IMR-90 (cell line): ENCODE measurements around the gene CDR2L. TPM values are rescaled to one million over a fixed set of nuclear protein-coding genes. Genes with fewer than 3 reads are reported as not detected.
"Not testable (repeated sequence)": the region's sequence is repeated elsewhere in the genome, so short reads cannot be mapped to it uniquely, and the experiment has no call there.

Source experiments
- ATAC-seq: fragments of 200-7000 bp; cut with Tn5 transposase; 2 replicates; pipeline ENCODE4 v1.9.1; 2020; ENCODE audit warnings: low read depth, mild to moderate bottlenecking, moderate library complexity
- BruUV-seq: library from RNA; stranded (reverse); fragments of 400-500 nt; replicated peaks from 2 replicates; lab custom pipeline; 2021; lab: Mats Ljungman, UMichigan
- CTCF ChIA-PET: fragments of 300-600 bp; formaldehyde crosslinking; extraction: SDS; loops from one replicate; lab custom pipeline; 2021; ENCODE audit warnings: antibody characterized with exemption; lab: Yijun Ruan, JAX
- POLR2A ChIA-PET: fragments of 300-600 bp; sonication (Branson Sonifier 250); formaldehyde crosslinking; loops from one replicate; lab custom pipeline; 2022; ENCODE audit warnings: antibody characterized with exemption; ENCODE audit not compliant: unreplicated experiment; lab: Charles Lee
- DNase-seq: peaks from one replicate; pipeline ENCODE4 v3.0.0; 2013
- H2AFZ ChIP-seq: replicated peaks from 2 replicates; pipeline ENCODE3; 2013; ENCODE audit warnings: low read length, mild to moderate bottlenecking; ENCODE audit not compliant: poor library complexity
- H2AK5ac ChIP-seq: 2 replicates; pipeline ENCODE4 v1.6.1; 2013; ENCODE audit warnings: low read depth, low read length, inconsistent platforms
- H2AK9ac ChIP-seq: replicated peaks from 2 replicates; pipeline ENCODE3; 2013; ENCODE audit warnings: mild to moderate bottlenecking, low read depth, low read length, moderate library complexity; ENCODE audit not compliant: poor library complexity
- H2BK120ac ChIP-seq: 2 replicates; pipeline ENCODE4 v1.6.1; 2013; ENCODE audit warnings: low read depth, low read length, inconsistent platforms
- H2BK15ac ChIP-seq: 3 replicates; pipeline ENCODE4 v1.6.1; 2013; ENCODE audit warnings: low read depth, low read length, inconsistent platforms
- H2BK20ac ChIP-seq: 2 replicates; pipeline ENCODE4 v1.6.1; 2013; ENCODE audit warnings: low read depth, mild to moderate bottlenecking, inconsistent platforms, low read length, moderate library complexity
- H2BK5ac ChIP-seq: 2 replicates; pipeline ENCODE4 v1.6.1; 2013; ENCODE audit warnings: mild to moderate bottlenecking, low read depth, low read length, inconsistent platforms; ENCODE audit not compliant: poor library complexity, severe bottlenecking
- H3K14ac ChIP-seq: replicated peaks from 2 replicates; pipeline ENCODE4 v1.6.1; 2013; ENCODE audit warnings: low read depth, low read length, inconsistent platforms
- H3K18ac ChIP-seq: 2 replicates; pipeline ENCODE4 v1.6.1; 2013; ENCODE audit warnings: low read depth, low read length, control low read depth
- H3K23ac ChIP-seq: 2 replicates; pipeline ENCODE4 v1.6.1; 2013; ENCODE audit warnings: low read depth, low read length, inconsistent platforms
- H3K27ac ChIP-seq: 2 replicates; pipeline ENCODE4 v1.5.1; 2013; ENCODE audit warnings: mild to moderate bottlenecking, control low read depth, low read length; ENCODE audit not compliant: insufficient read depth
- H3K27me3 ChIP-seq: 2 replicates; pipeline ENCODE4 v1.6.1; 2013; ENCODE audit warnings: low read length; ENCODE audit not compliant: control insufficient read depth, insufficient read depth
- H3K36me3 ChIP-seq: 2 replicates; pipeline ENCODE4 v1.6.1; 2013; ENCODE audit warnings: low read length, mixed read lengths; ENCODE audit not compliant: control insufficient read depth, insufficient read depth
- H3K4ac ChIP-seq: 2 replicates; pipeline ENCODE4 v1.6.1; 2013; ENCODE audit warnings: low read depth, low read length, inconsistent platforms
- H3K4me1 ChIP-seq: 2 replicates; pipeline ENCODE4 v1.6.1; 2013; ENCODE audit warnings: low read length, mixed read lengths; ENCODE audit not compliant: control insufficient read depth, insufficient read depth
- H3K4me2 ChIP-seq: 2 replicates; pipeline ENCODE4 v1.6.1; 2013; ENCODE audit warnings: low read depth, mild to moderate bottlenecking, control low read depth, low read length, moderate library complexity
- H3K4me3 ChIP-seq: 2 replicates; pipeline ENCODE4 v1.5.1; 2013; ENCODE audit warnings: low read depth, mild to moderate bottlenecking, control low read depth, low read length, moderate library complexity; ENCODE audit not compliant: insufficient read depth
- H3K56ac ChIP-seq: 2 replicates; pipeline ENCODE4 v1.6.1; 2013; ENCODE audit warnings: low read length, inconsistent platforms; ENCODE audit not compliant: insufficient read depth; ENCODE audit errors: extremely low read depth
- H3K79me1 ChIP-seq, 2 experiments: 2 replicates each; pipeline ENCODE4 v1.6.1; 2013; ENCODE audit warnings: low read length in 2 of 2, inconsistent platforms in 1 of 2, low read depth in 1 of 2
- H3K9ac ChIP-seq: 2 replicates; pipeline ENCODE4 v1.6.1; 2013; ENCODE audit warnings: low read depth, low read length, control low read depth
- H3K9me1 ChIP-seq: 2 replicates; pipeline ENCODE4 v1.6.1; 2013; ENCODE audit warnings: low read length, inconsistent platforms; ENCODE audit not compliant: insufficient read depth
- H3K9me3 ChIP-seq: 2 replicates; pipeline ENCODE4 v1.6.1; 2013; ENCODE audit warnings: low read length; ENCODE audit not compliant: control insufficient read depth, insufficient read depth
- H4K20me1 ChIP-seq: 2 replicates; pipeline ENCODE4 v1.6.1; 2013; ENCODE audit warnings: low read length, inconsistent platforms; ENCODE audit not compliant: insufficient read depth
- H4K5ac ChIP-seq: 2 replicates; pipeline ENCODE4 v1.6.1; 2013; ENCODE audit warnings: mild to moderate bottlenecking, low read depth, low read length, control low read depth
- H4K8ac ChIP-seq, 2 experiments: 2 replicates each; pipeline ENCODE4 v1.6.1; 2013; ENCODE audit warnings: low read depth in 2 of 2, low read length in 2 of 2, control low read depth in 1 of 2, inconsistent platforms in 1 of 2
- H4K91ac ChIP-seq: 2 replicates; pipeline ENCODE4 v1.6.1; 2013; ENCODE audit warnings: low read depth, low read length, inconsistent platforms; ENCODE audit not compliant: insufficient read depth
- WGBS, 2 experiments: methylation state at CpG; one replicate each; pipeline versions ENCODE4 v1.1.5 to v1.1.7; 2013; ENCODE audit warnings: missing lambda C conversion rate in 2 of 2; ENCODE audit not compliant: insufficient read length in 1 of 2; ENCODE audit errors: extremely low coverage in 2 of 2; 5-methylcytosine and 5-hydroxymethylcytosine counted together
- dilution Hi-C: fragments of 300-500 bp; cut with HindIII; formaldehyde crosslinking; loops from one replicate; pipeline ENCODE4 v1.14.3; 2018; ENCODE audit warnings: low sequenced_read_pairs; ENCODE audit not compliant: unreplicated experiment
- in situ Hi-C: fragments of 300-500 bp; cut with MboI; formaldehyde crosslinking; loops from 3 replicates; pipeline ENCODE4 v1.14.3; 2019; ENCODE audit warnings: low sequenced_read_pairs, inconsistent platforms, mixed read lengths
- intact Hi-C: fragments of 100-400 bp; cut with micrococcal nuclease; formaldehyde crosslinking; loops from 2 replicates; pipeline ENCODE4 v1.10.0; 2022
- polyA plus RNA-seq, 3 experiments: library from polyadenylated mRNA; depleted of rRNA; stranded (reverse); fragments of >200 nt; gene quantifications; 2 replicates each; pipeline ENCODE4 v1.2.3, GENCODE V29; 2012; ENCODE audit warnings: low replicate concordance in 1 of 3
- total RNA-seq: library from RNA; depleted of rRNA; stranded (reverse); fragments of >200 nt; gene quantifications from 2 replicates; pipeline ENCODE4 v1.2.3, GENCODE V29; 2012

Gene CDR2L
- total and polyA plus RNA-seq, 2 of the 4 experiments (the other 2 are of a cell fraction): 5.7 to 18.9 TPM

- H3K27me3 ChIP-seq, H3K4me2 ChIP-seq, H3K9ac ChIP-seq, H2BK15ac ChIP-seq, H3K14ac ChIP-seq, H3K36me3 ChIP-seq, H3K18ac ChIP-seq, H4K5ac ChIP-seq, H3K4ac ChIP-seq, H3K79me1 ChIP-seq, BruUV-seq, H3K27ac ChIP-seq, H4K20me1 ChIP-seq, H3K56ac ChIP-seq, H2BK120ac ChIP-seq, H4K91ac ChIP-seq, H3K9me3 ChIP-seq, H3K9me1 ChIP-seq, H3K4me3 ChIP-seq, H3K4me1 ChIP-seq, in situ Hi-C loops, H2AFZ ChIP-seq, CTCF ChIA-PET, intact Hi-C loops, H3K23ac ChIP-seq, H2BK20ac ChIP-seq, H4K8ac ChIP-seq, POLR2A ChIA-PET, H2AK9ac ChIP-seq, ATAC-seq, H2BK5ac ChIP-seq, dilution Hi-C loops, H2AK5ac ChIP-seq, DNase-seq: not testable (repeated sequence)
- WGBS, 2 experiments: 93% methylated on average over 2 of the region's 2 CpGs; no CpG with 5 or more reads in 1 of the 2 experiments
These were observed 39.2 kb downstream of the CDR2L start for GRCh38 chr17:75026650-75027049.
